GM19099 (cell line): ENCODE results near the gene PKD1.

ENCODE experiments used
- POLR2A ChIP-seq: IDR thresholded peaks from 3 replicates; pipeline ENCODE4 v1.6.1; 2011; ENCODE audit warnings: low read depth; ENCODE audit not compliant: insufficient read length; ENCODE audit errors: extremely low read depth

The PKD1 gene

DNA sequence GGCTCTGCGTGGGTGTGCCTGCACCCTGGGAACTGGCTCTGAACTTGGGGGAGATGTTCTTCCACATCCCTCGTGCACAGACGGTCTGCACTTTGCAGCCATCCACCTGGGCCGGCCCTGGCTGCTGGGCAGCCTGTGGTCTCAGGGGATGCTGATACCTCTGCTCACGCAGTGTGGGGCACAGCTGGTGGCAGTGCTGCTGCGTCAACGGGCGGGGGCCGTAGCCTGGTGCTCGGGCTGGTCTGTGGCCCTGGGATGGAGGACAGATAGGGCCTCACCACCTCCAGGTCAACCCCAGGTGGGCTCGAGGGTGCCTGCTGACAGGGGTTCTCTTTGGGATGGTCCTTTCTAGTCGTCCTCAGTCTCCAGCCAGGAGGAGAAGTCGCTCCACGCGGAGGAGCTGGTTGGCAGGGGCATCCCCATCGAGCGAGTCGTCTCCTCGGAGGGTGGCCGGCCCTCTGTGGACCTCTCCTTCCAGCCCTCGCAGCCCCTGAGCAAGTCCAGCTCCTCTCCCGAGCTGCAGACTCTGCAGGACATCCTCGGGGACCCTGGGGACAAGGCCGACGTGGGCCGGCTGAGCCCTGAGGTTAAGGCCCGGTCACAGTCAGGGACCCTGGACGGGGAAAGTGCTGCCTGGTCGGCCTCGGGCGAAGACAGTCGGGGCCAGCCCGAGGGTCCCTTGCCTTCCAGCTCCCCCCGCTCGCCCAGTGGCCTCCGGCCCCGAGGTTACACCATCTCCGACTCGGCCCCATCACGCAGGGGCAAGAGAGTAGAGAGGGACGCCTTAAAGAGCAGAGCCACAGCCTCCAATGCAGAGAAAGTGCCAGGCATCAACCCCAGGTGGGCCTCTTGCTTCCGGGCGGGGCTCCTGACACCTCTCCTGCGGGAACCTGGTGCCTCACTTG is 51.6 kb downstream of the PKD1 start:
- no peak for TF ChIP-seq POLR2A

DNA sequence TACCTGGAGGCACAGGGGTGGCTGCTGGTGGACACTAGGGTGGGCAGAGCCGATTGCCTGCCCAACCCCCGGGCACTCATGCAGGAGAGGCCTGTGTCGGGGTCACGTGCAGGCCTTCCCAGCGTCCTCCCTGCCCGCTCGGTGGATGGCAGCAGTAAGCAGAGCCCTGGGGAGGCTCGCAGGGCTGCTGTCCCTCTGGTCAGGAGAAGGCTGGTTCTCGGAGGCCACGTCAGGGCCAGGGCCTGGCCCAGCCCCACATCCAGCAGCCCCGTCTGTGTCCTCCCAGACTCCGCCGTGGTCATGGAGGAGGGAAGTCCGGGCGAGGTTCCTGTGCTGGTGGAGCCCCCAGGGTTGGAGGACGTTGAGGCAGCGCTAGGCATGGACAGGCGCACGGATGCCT is 52.3 kb downstream of the PKD1 start:
- no peak for TF ChIP-seq POLR2A

DNA sequence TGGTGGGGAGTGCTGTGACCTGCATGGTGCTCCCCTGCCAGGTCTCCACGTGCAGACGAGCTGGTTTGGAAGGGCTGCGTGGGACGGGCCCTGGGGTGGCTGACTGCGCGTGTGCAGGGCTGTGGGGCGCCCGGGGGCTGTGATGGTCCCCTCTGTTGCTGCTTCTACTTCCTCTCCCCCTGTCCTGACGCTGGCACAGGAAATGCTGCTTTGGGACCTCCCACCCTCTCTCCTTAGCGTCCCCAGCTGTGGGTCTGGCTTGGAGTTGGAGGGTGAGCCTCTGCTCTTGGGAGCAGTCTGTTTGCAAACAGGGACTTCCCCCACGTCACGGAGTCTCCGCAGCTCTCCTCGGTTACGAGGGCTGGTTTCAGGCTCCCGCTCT is 52.7 kb downstream of the PKD1 start:
- no peak for TF ChIP-seq POLR2A

DNA sequence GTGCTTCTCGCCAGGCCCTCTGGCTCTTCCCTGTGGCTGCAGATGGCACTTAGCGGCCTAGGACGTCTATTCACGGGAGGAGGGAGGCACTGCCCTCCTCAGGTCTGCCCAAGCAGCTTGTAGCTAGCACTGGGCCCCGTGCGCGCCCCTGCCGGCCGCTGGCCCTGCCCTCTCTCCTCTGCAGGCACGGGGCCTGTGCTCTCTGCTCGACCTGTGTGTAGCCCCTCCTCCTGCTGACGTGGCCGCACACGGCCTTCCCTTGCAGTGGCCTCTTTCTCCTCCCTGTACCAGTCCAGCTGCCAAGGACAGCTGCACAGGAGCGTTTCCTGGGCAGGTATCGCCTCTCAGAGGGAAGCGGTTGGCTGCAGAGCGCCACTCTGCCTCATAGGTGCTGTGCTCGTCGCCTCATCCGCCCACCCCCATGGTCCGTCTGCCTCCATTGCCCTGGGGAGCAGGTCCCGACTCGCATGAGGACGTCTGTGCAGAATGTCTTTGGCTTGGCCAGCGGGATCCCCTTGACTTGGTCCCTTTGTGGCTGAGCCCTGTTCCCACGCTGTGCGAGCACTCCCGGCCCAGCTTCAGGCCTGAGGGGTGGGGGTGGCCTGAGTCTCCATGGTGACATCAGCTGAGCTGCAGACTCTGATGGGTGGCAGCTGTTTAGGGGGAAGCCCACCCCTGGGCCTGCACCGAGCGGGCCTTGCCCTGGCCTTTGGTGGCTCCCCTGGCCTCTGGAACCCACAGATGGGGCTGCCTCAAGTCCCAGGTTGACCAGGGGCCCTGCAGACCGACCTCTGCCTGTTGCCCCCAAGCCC is 53.3 kb downstream of the PKD1 start:
- TF ChIP-seq POLR2A, result no peak

DNA sequence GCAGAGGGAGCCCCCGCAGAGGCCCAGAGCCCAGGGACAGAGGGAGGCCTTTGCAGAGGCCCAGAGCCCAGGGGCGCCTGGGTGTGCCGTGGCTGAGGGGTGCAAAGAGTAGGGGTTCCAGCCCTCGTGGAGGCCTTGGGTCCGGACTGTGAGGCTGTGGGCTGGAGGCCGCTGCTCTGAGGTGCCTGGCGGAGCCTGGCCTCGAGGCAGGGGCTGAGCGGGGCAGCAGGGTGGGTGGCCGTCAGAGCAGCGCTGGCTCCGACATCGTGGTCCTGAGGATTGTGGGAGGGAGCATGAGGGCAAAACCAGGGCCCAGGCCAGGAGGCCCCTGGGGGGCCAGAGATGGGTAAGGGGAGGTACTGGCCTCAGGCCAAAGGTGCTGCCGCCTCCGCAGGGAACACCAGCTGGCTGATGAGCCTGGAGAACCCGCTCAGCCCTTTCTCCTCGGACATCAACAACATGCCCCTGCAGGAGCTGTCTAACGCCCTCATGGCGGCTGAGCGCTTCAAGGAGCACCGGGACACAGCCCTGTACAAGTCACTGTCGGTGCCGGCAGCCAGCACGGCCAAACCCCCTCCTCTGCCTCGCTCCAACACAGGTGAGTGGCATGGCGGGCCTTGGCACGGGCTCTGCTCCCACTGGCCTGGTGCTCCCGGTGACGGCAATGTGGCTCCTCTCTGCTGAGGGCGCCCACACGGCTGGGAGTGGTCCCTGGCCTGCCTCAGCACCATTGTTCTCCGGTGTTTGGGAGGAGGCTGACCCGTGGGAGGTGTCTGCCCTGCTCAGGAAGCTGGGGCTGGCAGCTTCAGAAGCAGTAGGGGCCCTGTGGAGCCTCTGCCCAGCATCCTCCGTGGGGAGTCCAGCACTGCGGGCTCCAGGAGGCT is 54.3 kb downstream of the PKD1 start:
- TF ChIP-seq POLR2A, result no peak

DNA sequence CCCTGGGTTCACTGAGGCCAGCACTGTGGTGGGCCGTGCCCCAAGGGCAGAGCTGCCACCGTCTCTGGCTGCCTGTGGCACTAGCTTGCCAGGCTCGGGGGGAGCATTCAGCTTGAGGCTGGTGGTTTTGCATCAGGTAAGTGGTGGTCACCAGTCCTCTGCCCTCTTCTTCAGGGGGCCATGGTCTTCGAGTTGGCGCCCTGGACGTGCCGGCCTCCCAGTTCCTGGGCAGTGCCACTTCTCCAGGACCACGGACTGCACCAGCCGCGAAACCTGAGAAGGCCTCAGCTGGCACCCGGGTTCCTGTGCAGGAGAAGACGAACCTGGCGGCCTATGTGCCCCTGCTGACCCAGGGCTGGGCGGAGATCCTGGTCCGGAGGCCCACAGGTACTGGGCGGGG is 55.7 kb downstream of the PKD1 start:
- no peak for TF ChIP-seq POLR2A

DNA sequence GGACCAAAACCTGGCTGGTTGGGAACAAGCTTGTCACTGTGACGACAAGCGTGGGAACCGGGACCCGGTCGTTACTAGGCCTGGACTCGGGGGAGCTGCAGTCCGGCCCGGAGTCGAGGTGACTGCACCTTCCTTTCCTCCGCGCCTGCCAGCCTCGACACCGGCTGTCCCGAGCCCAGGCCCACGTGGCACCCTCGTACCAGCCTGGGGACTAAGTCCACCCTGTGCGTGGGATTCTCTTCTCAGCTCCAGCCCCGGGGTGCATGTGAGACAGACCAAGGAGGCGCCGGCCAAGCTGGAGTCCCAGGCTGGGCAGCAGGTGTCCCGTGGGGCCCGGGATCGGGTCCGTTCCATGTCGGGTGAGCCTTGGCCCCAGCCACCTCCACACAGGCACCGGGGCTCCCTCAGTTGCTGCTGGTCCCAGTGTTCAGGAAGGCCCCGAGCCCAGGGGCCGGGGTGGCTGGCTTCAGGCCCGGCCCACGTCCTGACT is 56.3 kb downstream of the PKD1 start:
- TF ChIP-seq POLR2A, result no peak

DNA sequence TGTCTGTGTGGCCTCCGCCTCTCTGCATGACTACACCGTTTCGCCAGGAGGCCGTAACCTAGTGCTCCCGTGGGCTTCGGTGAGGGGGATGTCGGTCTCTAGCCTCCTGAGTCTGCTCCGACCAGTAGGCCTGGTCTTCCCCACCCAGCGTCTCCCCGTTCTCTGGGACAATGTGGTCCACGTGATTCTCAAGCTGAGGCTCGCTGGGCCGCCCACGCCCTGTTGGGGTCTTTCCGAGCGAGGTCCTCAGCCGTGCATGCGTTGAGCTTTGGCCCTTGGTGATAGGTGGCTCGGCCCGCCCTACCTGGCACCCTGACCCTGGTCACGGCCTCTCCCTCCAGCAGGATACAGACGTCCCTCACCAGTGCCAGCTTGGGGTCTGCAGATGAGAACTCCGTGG is 57.0 kb downstream of the PKD1 start:
- no peak for TF ChIP-seq POLR2A

DNA sequence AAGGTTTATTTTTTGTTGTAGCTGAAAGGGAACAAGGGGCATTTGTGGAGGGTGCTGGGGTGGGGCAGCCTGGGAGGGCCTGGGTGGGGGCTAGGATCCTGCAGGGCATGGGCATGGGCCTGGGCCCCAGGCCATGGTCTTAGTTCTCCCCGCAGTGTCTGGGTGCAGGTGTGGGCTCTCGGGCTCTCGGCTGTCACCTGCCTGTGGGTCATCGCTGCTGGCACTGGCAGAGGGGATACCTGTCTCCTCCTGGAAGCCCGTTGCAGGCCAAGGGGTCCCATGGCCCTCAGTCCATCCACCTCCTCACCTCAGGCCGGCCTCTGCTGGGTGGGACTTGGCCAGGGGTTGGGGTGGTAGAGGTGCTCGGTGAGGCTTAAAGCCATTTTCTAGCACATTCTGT is 57.6 kb downstream of the PKD1 start:
- TF ChIP-seq POLR2A, result no peak

DNA sequence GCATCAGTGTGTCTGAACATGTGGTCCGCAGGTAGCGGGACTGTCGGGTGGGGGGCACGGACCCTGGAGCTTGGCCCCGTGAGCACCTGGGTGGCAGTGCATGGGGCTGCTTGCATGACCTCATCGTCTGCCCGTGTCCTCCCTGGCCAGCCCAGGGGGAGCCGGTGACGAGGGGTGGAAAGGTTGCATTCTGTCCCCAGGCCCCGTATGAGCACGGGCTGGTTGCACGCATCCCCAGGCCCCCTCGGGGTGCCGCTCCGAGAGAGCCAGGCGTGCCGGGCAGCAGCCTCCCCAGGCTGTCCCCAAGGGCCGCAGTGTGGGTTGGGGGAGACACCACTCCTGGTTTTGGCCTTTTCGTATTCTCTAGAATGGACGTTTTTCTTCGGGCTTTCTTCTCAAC is 58.0 kb downstream of the PKD1 start:
- no peak for TF ChIP-seq POLR2A

DNA sequence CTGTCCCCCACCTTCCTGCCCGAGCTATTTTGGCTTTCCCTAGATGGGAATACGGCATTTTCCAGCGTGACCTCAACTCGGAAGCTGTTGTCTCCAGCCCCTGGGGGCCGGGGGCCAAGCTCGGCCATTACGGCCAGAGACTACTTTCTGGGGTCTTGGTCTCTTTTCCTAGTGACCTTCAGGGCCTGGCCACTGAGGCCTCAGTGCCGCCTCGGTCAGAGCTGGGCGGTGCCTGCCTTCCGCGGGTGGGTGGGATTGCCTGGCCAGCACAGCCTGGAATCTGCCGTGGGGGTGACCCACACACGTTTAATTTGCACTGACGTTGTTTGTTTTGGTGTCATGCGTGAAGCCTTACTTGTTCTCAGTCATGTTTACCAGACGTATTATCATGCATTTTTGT is 58.7 kb downstream of the PKD1 start:
- TF ChIP-seq POLR2A, result no peak

DNA sequence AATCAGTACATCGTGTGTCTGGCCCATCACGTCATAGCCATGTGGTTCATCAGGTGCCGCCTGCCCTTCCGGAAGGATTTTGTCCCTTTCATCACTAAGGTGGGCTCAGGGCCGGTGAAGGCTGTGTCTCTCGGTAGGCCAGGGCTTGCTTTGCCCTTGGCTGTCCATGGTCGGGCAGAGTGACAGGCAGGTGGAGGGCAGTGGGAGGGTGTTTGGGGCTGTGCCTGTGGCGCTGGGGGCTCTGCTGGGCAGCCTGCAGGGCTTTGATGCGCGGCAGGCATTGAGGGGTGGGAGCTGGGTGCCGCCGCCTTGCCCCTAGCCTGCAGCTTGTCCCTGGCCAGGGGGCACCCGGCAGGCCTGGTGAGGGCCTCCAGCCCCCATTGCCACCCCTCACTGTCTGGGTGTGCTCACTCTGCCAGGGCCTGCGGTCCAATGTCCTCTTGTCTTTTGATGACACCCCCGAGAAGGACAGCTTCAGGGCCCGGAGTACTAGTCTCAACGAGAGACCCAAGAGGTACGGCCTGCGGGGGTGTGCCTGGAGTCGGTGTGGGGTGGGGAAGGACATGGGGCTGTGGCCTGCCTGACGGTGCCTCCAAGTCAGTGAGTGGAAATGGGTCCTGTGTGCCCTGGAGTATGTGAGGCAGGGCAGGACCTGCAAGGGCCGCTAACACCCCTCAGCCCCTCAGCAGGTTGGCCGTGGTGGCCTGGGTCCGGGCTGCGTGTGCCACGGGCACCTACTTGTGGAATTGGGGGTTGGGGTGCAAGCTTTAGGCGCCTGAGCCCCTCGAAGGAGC is 59.4 kb downstream of the PKD1 start:
- TF ChIP-seq POLR2A, result no peak

DNA sequence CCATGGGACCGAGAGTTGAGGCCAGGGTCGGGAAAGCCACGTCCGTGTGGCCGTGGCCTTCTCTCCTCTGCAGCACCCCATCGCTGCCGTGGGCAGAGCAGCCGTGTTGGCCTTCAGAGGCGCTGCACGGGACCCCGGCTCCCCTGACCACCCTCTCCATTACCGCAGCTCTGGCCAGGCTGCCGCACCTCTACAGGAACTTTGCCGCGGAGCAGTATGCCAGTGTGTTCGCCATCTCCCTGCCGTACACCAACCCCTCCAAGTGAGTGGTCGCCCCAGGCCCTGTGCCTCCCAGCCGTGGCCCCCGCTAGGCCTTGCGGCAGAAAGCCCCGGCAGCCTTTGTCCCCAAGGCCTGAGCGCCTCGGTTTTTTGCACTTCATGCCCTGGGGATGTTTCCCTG is 60.1 kb downstream of the PKD1 start:
- no peak for TF ChIP-seq POLR2A

DNA sequence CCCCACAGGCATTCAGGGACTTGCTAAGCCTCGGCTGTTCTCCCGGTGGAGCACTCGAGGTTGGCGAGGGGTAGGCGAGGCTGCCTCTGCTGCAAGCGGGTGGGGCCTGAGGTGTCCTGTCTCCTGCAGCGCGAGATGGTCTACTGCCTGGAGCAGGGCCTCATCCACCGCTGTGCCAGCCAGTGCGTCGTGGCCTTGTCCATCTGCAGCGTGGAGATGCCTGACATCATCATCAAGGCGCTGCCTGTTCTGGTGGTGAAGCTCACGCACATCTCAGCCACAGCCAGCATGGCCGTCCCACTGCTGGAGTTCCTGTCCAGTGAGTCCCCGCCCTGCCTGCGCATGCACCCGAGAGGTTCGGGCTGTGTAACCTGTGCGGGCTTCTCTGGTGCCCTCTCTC is 61.6 kb downstream of the PKD1 start:
- no peak for TF ChIP-seq POLR2A
